Measurements from ENCODE around the gene PROZ. TPM values are rescaled to one million over a fixed set of nuclear protein-coding genes. Genes with fewer than 3 reads are reported as not detected.

Gene PROZ
- total and polyA plus RNA-seq, 7 donors, result 0.10 TPM; not detected in 6

- no peaks in the 10 kb centered on the region for H3K9me3 ChIP-seq
- no peak overlapping the region for H3K4me3 ChIP-seq
- no peak for DNase-seq
- no peak for TF ChIP-seq POLR2AphosphoS5 (IDR thresholded peaks at IDR 0.05)
- no peak for TF ChIP-seq POLR2A (IDR thresholded peaks at IDR 0.05)
- TF ChIP-seq EP300 (IDR thresholded peaks at IDR 0.05), result no peak
- no peak for TF ChIP-seq CTCF (IDR thresholded peaks at IDR 0.05)
- no peak overlapping the region for H3K27ac ChIP-seq
- peaks cover 20 to 99% (median 41%) of the 10 kb centered on the region in 4 donors for H3K36me3 ChIP-seq
- H3K4me1 ChIP-seq, result no peaks in the 10 kb centered on the region
- no peaks in the 10 kb centered on the region for H3K27me3 ChIP-seq
- intact Hi-C loops (cut with DNase I), result no loop called here
- WGBS, 2 donors, result 95 to 97% methylated on average over 2 of the region's 2 CpGs
Observed at GRCh38 chr13:113192902-113193301, 34.5 kb downstream of the PROZ start.

- Histone ChIP-seq H3K27ac (no peak overlapping the region), H3K4me3 (no peak overlapping the region), H3K36me3 (peaks cover 21 to 99% (median 40%) of the 10 kb centered on the region in 4 donors), H3K4me1 (no peaks in the 10 kb centered on the region), H3K27me3 (no peaks in the 10 kb centered on the region), H3K9me3 (no peaks in the 10 kb centered on the region)
- 74 to 89% methylated on average over 6 of the region's 6 CpGs for WGBS, 2 donors
- TF ChIP-seq EP300 (IDR thresholded peaks at IDR 0.05) (no peak), POLR2AphosphoS5 (IDR thresholded peaks at IDR 0.05) (no peak), CTCF (IDR thresholded peaks at IDR 0.05) (no peak), POLR2A (IDR thresholded peaks at IDR 0.05) (no peak)
- no peak for DNase-seq
- intact Hi-C loops (cut with DNase I), result no loop called here
Observed at GRCh38 chr13:113195360-113195759, 36.9 kb downstream of the PROZ start.

GRCh38 chr13:113196970-113197737 lies 38.7 kb downstream of the PROZ start:
- intact Hi-C loops (cut with DNase I), result no loop called here
- Histone ChIP-seq H3K27ac (no peak overlapping the region), H3K4me3 (no peak overlapping the region), H3K27me3 (no peaks in the 10 kb centered on the region), H3K9me3 (no peaks in the 10 kb centered on the region), H3K36me3 (peaks cover 21 to 83% (median 38%) of the 10 kb centered on the region in 4 donors), H3K4me1 (peaks cover 0 to 4% (median 2%) of the 10 kb centered on the region in 4 donors)
- DNase-seq, result no peak
- 87 to 93% methylated on average over 9 of the region's 9 CpGs for WGBS, 2 donors
- TF ChIP-seq POLR2AphosphoS5 (IDR thresholded peaks at IDR 0.05), result no peak
- no peak for TF ChIP-seq CTCF (IDR thresholded peaks at IDR 0.05)
- TF ChIP-seq EP300 (IDR thresholded peaks at IDR 0.05), result no peak
- TF ChIP-seq POLR2A (IDR thresholded peaks at IDR 0.05), result no peak

GRCh38 chr13:113201815-113202214 lies 43.4 kb downstream of the PROZ start:
- Histone ChIP-seq H3K27ac (peak overlapping the region in 1 of 4 donors; percentile 82), H3K36me3 (peaks cover 11 to 36% (median 16%) of the 10 kb centered on the region in 4 donors), H3K9me3 (no peaks in the 10 kb centered on the region), H3K27me3 (no peaks in the 10 kb centered on the region), H3K4me3 (no peak overlapping the region), H3K4me1 (peaks cover 0 to 51% (median 42%) of the 10 kb centered on the region in 4 donors)
- TF ChIP-seq EP300 (IDR thresholded peaks at IDR 0.05) (no peak), POLR2AphosphoS5 (IDR thresholded peaks at IDR 0.05) (no peak), CTCF (IDR thresholded peaks at IDR 0.05) (no peak), POLR2A (IDR thresholded peaks at IDR 0.05) (no peak)
- 75 to 86% methylated on average over 2 of the region's 2 CpGs for WGBS, 2 donors
- intact Hi-C loops (cut with DNase I), result no loop called here
- no peak for DNase-seq

All from sigmoid colon (tissue), 7 donors.